ENCODE data around the gene PADI3. TPM values are rescaled to one million over a fixed set of nuclear protein-coding genes. Genes with fewer than 3 reads are reported as not detected.

PADI3 gene
- total RNA-seq, 1 donor from 2014 or later: 0.04 TPM

GRCh38 chr1:17212487-17213121 is 36.3 kb upstream of the PADI3 start:
- TF ChIP-seq CTCF (IDR thresholded peaks at IDR 0.05; ENCODE audit: insufficient read depth, low read length, poor library complexity, severe bottlenecking): no peak
- H3K27me3 ChIP-seq (ENCODE audit: control insufficient read depth, insufficient read depth, low read length): no peaks in the 10 kb centered on the region
- no peak overlapping the region for H3K4me3 ChIP-seq (ENCODE audit: low read depth, low read length)
- no peaks in the 10 kb centered on the region for H3K36me3 ChIP-seq (ENCODE audit: control insufficient read depth, insufficient read depth, low read length)
- DNase-seq (ENCODE audit: low read depth): no peak

GRCh38 chr1:17213148-17213781 is 35.6 kb upstream of the PADI3 start:
- no peak for DNase-seq (ENCODE audit: low read depth)
- no peaks in the 10 kb centered on the region for H3K27me3 ChIP-seq (ENCODE audit: control insufficient read depth, insufficient read depth, low read length)
- no peak overlapping the region for H3K4me3 ChIP-seq (ENCODE audit: low read depth, low read length)
- TF ChIP-seq CTCF (IDR thresholded peaks at IDR 0.05; ENCODE audit: insufficient read depth, low read length, poor library complexity, severe bottlenecking): no peak
- H3K36me3 ChIP-seq (ENCODE audit: control insufficient read depth, insufficient read depth, low read length): no peaks in the 10 kb centered on the region

- Histone ChIP-seq H3K27me3 (ENCODE audit: control insufficient read depth, insufficient read depth, low read length) (no peaks in the 10 kb centered on the region), H3K4me3 (ENCODE audit: low read depth, low read length) (no peak overlapping the region), H3K36me3 (ENCODE audit: control insufficient read depth, insufficient read depth, low read length) (no peaks in the 10 kb centered on the region)
- no peak for TF ChIP-seq CTCF (IDR thresholded peaks at IDR 0.05; ENCODE audit: insufficient read depth, low read length, poor library complexity, severe bottlenecking)
- DNase-seq (ENCODE audit: low read depth): no peak
These were observed 35.1 kb upstream of the PADI3 start for GRCh38 chr1:17213782-17214148.

- Histone ChIP-seq H3K4me3 (ENCODE audit: low read depth, low read length) (no peak overlapping the region), H3K27me3 (ENCODE audit: control insufficient read depth, insufficient read depth, low read length) (no peaks in the 10 kb centered on the region), H3K36me3 (ENCODE audit: control insufficient read depth, insufficient read depth, low read length) (no peaks in the 10 kb centered on the region)
- TF ChIP-seq CTCF (IDR thresholded peaks at IDR 0.05; ENCODE audit: insufficient read depth, low read length, poor library complexity, severe bottlenecking): no peak
- DNase-seq (ENCODE audit: low read depth): no peak
These were observed 33.9 kb upstream of the PADI3 start for GRCh38 chr1:17214876-17215544.

- no peak for DNase-seq (ENCODE audit: low read depth)
- Histone ChIP-seq H3K4me3 (ENCODE audit: low read depth, low read length) (no peak overlapping the region), H3K27me3 (ENCODE audit: control insufficient read depth, insufficient read depth, low read length) (no peaks in the 10 kb centered on the region), H3K36me3 (ENCODE audit: control insufficient read depth, insufficient read depth, low read length) (no peaks in the 10 kb centered on the region)
- TF ChIP-seq CTCF (IDR thresholded peaks at IDR 0.05; ENCODE audit: insufficient read depth, low read length, poor library complexity, severe bottlenecking): no peak
These were observed 33.4 kb upstream of the PADI3 start for GRCh38 chr1:17215545-17215890.
